Astrocyte (in vitro differentiated cells and primary cell): ENCODE measurements around the gene CAMKK2. TPM values are rescaled to one million over a fixed set of nuclear protein-coding genes. Genes with fewer than 3 reads are reported as not detected.
A peak's percentile ranks its signal among the peaks of the same experiment; 100 is the strongest.

Source experiments
- DNase-seq: peaks from one replicate; pipeline ENCODE4 v3.0.0-alpha.2; 2010; ENCODE audit warnings: low read depth
- FAIRE-seq: peaks from 2 replicates; lab custom pipeline; 2011; peaks lifted over from hg19 to GRCh38; lab: Jason Lieb, UNC
- H2AFZ ChIP-seq: 2 replicates; pipeline ENCODE4 v1.6.0; 2012; ENCODE audit warnings: low read depth, low read length, inconsistent platforms
- H3K27ac ChIP-seq: 2 replicates; pipeline ENCODE4 v1.5.1; 2011; ENCODE audit warnings: low read depth, low read length, inconsistent platforms
- H3K27me3 ChIP-seq: 2 replicates; pipeline ENCODE4 v1.6.0; 2011; ENCODE audit warnings: low read length, inconsistent platforms; ENCODE audit not compliant: insufficient read depth
- H3K36me3 ChIP-seq: 2 replicates; pipeline ENCODE4 v1.5.1; 2011; ENCODE audit warnings: low read length, inconsistent platforms; ENCODE audit not compliant: insufficient read depth
- H3K4me1 ChIP-seq: 2 replicates; pipeline ENCODE4 v1.5.1; 2011; ENCODE audit warnings: low read length, inconsistent platforms; ENCODE audit not compliant: insufficient read depth
- H3K4me2 ChIP-seq: 2 replicates; pipeline ENCODE4 v1.6.0; 2012; ENCODE audit warnings: low read length, inconsistent platforms
- H3K4me3 ChIP-seq: 2 replicates; pipeline ENCODE4 v1.5.1; 2011; ENCODE audit warnings: low read depth, mild to moderate bottlenecking, low read length, inconsistent platforms; ENCODE audit not compliant: insufficient read depth
- H3K79me2 ChIP-seq: 2 replicates; pipeline ENCODE4 v1.6.0; 2012; ENCODE audit warnings: mild to moderate bottlenecking, low read length, inconsistent platforms; ENCODE audit not compliant: insufficient read depth
- H3K9ac ChIP-seq: 2 replicates; pipeline ENCODE4 v1.6.0; 2012; ENCODE audit warnings: mild to moderate bottlenecking, low read length, inconsistent platforms
- H3K9me3 ChIP-seq: 2 replicates; pipeline ENCODE4 v1.5.1; 2012; ENCODE audit warnings: low read depth, mild to moderate bottlenecking, low read length, inconsistent platforms; ENCODE audit not compliant: insufficient read depth
- H4K20me1 ChIP-seq: 2 replicates; pipeline ENCODE4 v1.6.0; 2012; ENCODE audit warnings: low read length, inconsistent platforms; ENCODE audit not compliant: insufficient read depth
- H3K27ac Mint-ChIP-seq: one replicate; pipeline ENCODE4 v1.8.0; 2021; ENCODE audit warnings: mild to moderate bottlenecking, mixed read lengths; ENCODE audit not compliant: unreplicated experiment
- H3K27me3 Mint-ChIP-seq: one replicate; pipeline ENCODE4 v1.8.0; 2021; ENCODE audit warnings: low read depth, mixed read lengths; ENCODE audit not compliant: unreplicated experiment
- H3K36me3 Mint-ChIP-seq: one replicate; pipeline ENCODE4 v1.8.0; 2021; ENCODE audit warnings: low read depth, mixed read lengths; ENCODE audit not compliant: unreplicated experiment
- H3K4me1 Mint-ChIP-seq: one replicate; pipeline ENCODE4 v1.8.0; 2021; ENCODE audit warnings: low read depth, mixed read lengths; ENCODE audit not compliant: unreplicated experiment
- H3K4me3 Mint-ChIP-seq: one replicate; pipeline ENCODE4 v1.8.0; 2021; ENCODE audit warnings: mild to moderate bottlenecking, moderate library complexity, mixed read lengths; ENCODE audit not compliant: unreplicated experiment
- H3K9me3 Mint-ChIP-seq: one replicate; pipeline ENCODE4 v1.8.0; 2021; ENCODE audit warnings: mild to moderate bottlenecking, mixed read lengths; ENCODE audit not compliant: unreplicated experiment
- EZH2 ChIP-seq: IDR thresholded peaks from 2 replicates; pipeline ENCODE4 v1.6.1; 2012; ENCODE audit warnings: mild to moderate bottlenecking, low read length, inconsistent platforms; ENCODE audit not compliant: insufficient read depth
- total RNA-seq: library from RNA; stranded (reverse); gene quantifications from 2 replicates; pipeline ENCODE4 v1.2.1, GENCODE V29; 2021
- TF ChIP-seq, protein P1 (sequence below): IDR thresholded peaks from 2 replicates; pipeline ENCODE4 v1.5.1; 2011; ENCODE audit warnings: low read depth, mild to moderate bottlenecking, inconsistent platforms, low read length, moderate library complexity; ENCODE audit not compliant: insufficient read depth

CAMKK2 gene
- total RNA-seq, 1 donor from 2014 or later: 22.0 TPM

GRCh38 chr12:121293603-121294002 lies 2.9 kb downstream of the CAMKK2 start:
- peaks cover 31% of the 10 kb centered on the region for H3K79me2 ChIP-seq
- H4K20me1 ChIP-seq: peaks cover 32% of the 10 kb centered on the region
- no peak overlapping the region for H3K27ac ChIP-seq
- H3K36me3 ChIP-seq: no peaks in the 10 kb centered on the region
- DNase-seq (no peak), FAIRE-seq (no peak)
- Mint-ChIP-seq H3K27ac (peak overlapping the region; percentile 53), H3K4me1 (peaks cover 2% of the 10 kb centered on the region), H3K27me3 (no peaks in the 10 kb centered on the region), H3K9me3 (no peaks in the 10 kb centered on the region), H3K4me3 (no peak overlapping the region), H3K36me3 (peaks cover 10% of the 10 kb centered on the region)
- no peak for TF ChIP-seq EZH2
- TF ChIP-seq, protein P1, sequence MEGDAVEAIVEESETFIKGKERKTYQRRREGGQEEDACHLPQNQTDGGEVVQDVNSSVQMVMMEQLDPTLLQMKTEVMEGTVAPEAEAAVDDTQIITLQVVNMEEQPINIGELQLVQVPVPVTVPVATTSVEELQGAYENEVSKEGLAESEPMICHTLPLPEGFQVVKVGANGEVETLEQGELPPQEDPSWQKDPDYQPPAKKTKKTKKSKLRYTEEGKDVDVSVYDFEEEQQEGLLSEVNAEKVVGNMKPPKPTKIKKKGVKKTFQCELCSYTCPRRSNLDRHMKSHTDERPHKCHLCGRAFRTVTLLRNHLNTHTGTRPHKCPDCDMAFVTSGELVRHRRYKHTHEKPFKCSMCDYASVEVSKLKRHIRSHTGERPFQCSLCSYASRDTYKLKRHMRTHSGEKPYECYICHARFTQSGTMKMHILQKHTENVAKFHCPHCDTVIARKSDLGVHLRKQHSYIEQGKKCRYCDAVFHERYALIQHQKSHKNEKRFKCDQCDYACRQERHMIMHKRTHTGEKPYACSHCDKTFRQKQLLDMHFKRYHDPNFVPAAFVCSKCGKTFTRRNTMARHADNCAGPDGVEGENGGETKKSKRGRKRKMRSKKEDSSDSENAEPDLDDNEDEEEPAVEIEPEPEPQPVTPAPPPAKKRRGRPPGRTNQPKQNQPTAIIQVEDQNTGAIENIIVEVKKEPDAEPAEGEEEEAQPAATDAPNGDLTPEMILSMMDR: no peak
- no peak overlapping the region for H2AFZ ChIP-seq
- H3K9me3 ChIP-seq: no peaks in the 10 kb centered on the region
- peaks cover 16% of the 10 kb centered on the region for H3K4me1 ChIP-seq
- H3K4me3 ChIP-seq: no peak overlapping the region
- H3K4me2 ChIP-seq: no peak overlapping the region
- H3K27me3 ChIP-seq: no peaks in the 10 kb centered on the region
- H3K9ac ChIP-seq: no peak overlapping the region

GRCh38 chr12:121290410-121290809 lies 6.1 kb downstream of the CAMKK2 start:
- Histone ChIP-seq H3K9me3 (no peaks in the 10 kb centered on the region), H2AFZ (no peak overlapping the region), H3K4me3 (no peak overlapping the region), H3K79me2 (peaks cover 24% of the 10 kb centered on the region), H3K4me1 (peaks cover 3% of the 10 kb centered on the region), H3K36me3 (no peaks in the 10 kb centered on the region), H3K27ac (no peak overlapping the region), H3K9ac (no peak overlapping the region), H4K20me1 (peaks cover 53% of the 10 kb centered on the region), H3K4me2 (no peak overlapping the region), H3K27me3 (no peaks in the 10 kb centered on the region)
- no peaks in the 10 kb centered on the region for H3K27me3 Mint-ChIP-seq
- no peak for FAIRE-seq
- no peak overlapping the region for H3K27ac Mint-ChIP-seq
- H3K36me3 Mint-ChIP-seq: peaks cover 10% of the 10 kb centered on the region
- no peaks in the 10 kb centered on the region for H3K9me3 Mint-ChIP-seq
- no peak for DNase-seq
- no peak overlapping the region for H3K4me3 Mint-ChIP-seq
- TF ChIP-seq, protein P1: no peak
- TF ChIP-seq EZH2: no peak
- peaks cover 3% of the 10 kb centered on the region for H3K4me1 Mint-ChIP-seq

DNA sequence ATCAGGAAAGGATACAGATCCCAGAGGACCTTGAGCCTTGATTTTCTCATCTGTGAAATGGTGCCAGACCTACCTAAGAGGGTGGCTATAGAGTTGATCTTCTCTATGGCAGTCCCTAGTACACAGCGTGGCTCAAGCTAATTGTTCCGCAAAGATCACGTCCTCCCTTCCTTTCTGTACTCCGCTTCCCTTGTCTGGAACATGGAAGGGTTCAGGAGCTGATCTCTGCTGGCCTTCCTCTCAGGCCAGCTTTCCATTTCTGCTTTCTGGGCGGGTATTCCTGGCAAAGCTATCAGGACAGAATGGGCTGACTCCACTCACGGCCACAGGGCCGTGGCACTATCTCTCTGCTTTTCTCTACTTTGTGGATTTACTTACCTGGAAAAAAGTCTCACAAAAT lies 6.5 kb downstream of the CAMKK2 start:
- Mint-ChIP-seq H3K36me3 (peaks cover 10% of the 10 kb centered on the region), H3K27me3 (no peaks in the 10 kb centered on the region), H3K4me3 (no peak overlapping the region), H3K27ac (no peak overlapping the region), H3K9me3 (no peaks in the 10 kb centered on the region), H3K4me1 (peaks cover 3% of the 10 kb centered on the region)
- Histone ChIP-seq H3K27ac (no peak overlapping the region), H3K4me2 (no peak overlapping the region), H3K4me3 (no peak overlapping the region), H2AFZ (no peak overlapping the region), H3K9me3 (no peaks in the 10 kb centered on the region), H3K27me3 (no peaks in the 10 kb centered on the region), H3K9ac (no peak overlapping the region), H3K36me3 (no peaks in the 10 kb centered on the region), H3K79me2 (peaks cover 20% of the 10 kb centered on the region), H4K20me1 (peaks cover 48% of the 10 kb centered on the region), H3K4me1 (peaks cover 1% of the 10 kb centered on the region)
- TF ChIP-seq, protein P1: no peak
- TF ChIP-seq EZH2: no peak
- DNase-seq (no peak), FAIRE-seq (no peak)
